OCI-LY7 (cell line): ENCODE measurements around the gene IL20RA.

Source experiments
- EZH2phosphoT487 ChIP-seq: fragments of 200-600 bp; sonication (generic); IDR thresholded peaks from 2 replicates; pipeline ENCODE4 v1.6.1; 2018; ENCODE audit warnings: low read depth, borderline replicate concordance, mild to moderate bottlenecking, mixed run types, antibody characterized with exemption, low read length, moderate library complexity, mixed read lengths
- TF ChIP-seq, protein P1 (sequence below): fragments of 200-600 bp; sonication (generic); conservative IDR thresholded peaks from 2 replicates; pipeline ENCODE4 v1.5.1; 2014; ENCODE audit warnings: mild to moderate bottlenecking, antibody characterized with exemption, low read length, moderate library complexity, mixed read lengths

DNA sequence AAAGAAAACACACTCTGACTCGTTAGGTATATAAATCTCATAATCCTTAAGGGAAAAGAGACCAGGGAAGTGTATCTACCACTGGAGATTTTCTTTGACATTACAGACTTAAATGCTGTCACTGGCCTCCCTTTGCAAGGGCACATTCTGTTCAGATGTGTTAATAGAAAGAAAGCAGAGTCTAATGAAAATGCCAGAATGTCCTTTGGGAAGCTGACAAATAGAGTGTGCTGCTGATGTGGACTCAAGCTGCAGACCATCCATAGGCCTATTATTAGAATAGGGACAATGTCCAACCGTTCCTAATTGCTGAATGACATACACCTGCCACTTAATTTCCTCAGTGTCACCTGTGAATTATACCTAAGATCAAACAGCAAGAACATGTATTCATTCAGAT is 81.5 kb downstream of the IL20RA start:
- TF ChIP-seq, protein P1, sequence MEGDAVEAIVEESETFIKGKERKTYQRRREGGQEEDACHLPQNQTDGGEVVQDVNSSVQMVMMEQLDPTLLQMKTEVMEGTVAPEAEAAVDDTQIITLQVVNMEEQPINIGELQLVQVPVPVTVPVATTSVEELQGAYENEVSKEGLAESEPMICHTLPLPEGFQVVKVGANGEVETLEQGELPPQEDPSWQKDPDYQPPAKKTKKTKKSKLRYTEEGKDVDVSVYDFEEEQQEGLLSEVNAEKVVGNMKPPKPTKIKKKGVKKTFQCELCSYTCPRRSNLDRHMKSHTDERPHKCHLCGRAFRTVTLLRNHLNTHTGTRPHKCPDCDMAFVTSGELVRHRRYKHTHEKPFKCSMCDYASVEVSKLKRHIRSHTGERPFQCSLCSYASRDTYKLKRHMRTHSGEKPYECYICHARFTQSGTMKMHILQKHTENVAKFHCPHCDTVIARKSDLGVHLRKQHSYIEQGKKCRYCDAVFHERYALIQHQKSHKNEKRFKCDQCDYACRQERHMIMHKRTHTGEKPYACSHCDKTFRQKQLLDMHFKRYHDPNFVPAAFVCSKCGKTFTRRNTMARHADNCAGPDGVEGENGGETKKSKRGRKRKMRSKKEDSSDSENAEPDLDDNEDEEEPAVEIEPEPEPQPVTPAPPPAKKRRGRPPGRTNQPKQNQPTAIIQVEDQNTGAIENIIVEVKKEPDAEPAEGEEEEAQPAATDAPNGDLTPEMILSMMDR = no peak
- TF ChIP-seq EZH2phosphoT487 = no peak
